HepG2 (cell line): ENCODE results near the gene XPNPEP3. TPM values are rescaled to one million over a fixed set of nuclear protein-coding genes. Genes with fewer than 3 reads are reported as not detected.

Experiments used
- CAMTA2 ChIP-seq: sonication (generic); formaldehyde crosslinking; IDR thresholded peaks from 2 replicates; pipeline ENCODE4 v1.4.0; 2020; ENCODE audit warnings: mild to moderate bottlenecking, missing genetic modification reagents, borderline replicate concordance
- ELF3 ChIP-seq: IDR thresholded peaks from 2 replicates; pipeline ENCODE4 v1.6.1; 2016; ENCODE audit warnings: missing genetic modification reagents, missing compliant biosample characterization
- HDAC6 ChIP-seq: fragments of 200-600 bp; sonication (generic); IDR thresholded peaks from 2 replicates; pipeline ENCODE4 v1.7.0; 2017; ENCODE audit warnings: mild to moderate bottlenecking, antibody characterized with exemption, low read length, low read depth
- KLF12 ChIP-seq: sonication (generic); formaldehyde crosslinking; IDR thresholded peaks from 2 replicates; pipeline ENCODE4 v1.4.0; 2020; ENCODE audit warnings: missing genetic modification reagents, borderline replicate concordance
- KMT2B ChIP-seq: IDR thresholded peaks from 2 replicates; pipeline ENCODE4 v1.6.1; 2016; ENCODE audit warnings: missing genetic modification reagents, missing compliant biosample characterization
- MXD4 ChIP-seq: IDR thresholded peaks from 2 replicates; pipeline ENCODE4 v1.6.1; 2016; ENCODE audit warnings: mild to moderate bottlenecking, missing biosample characterization, missing genetic modification reagents
- NFE2 ChIP-seq: sonication (generic); formaldehyde crosslinking; IDR thresholded peaks from 2 replicates; pipeline ENCODE4 v1.4.0; 2020; ENCODE audit warnings: missing genetic modification reagents
- NFKB2 ChIP-seq: sonication (generic); formaldehyde crosslinking; IDR thresholded peaks from 2 replicates; pipeline ENCODE4 v1.4.0; 2020; ENCODE audit warnings: missing genetic modification reagents, borderline replicate concordance
- NFYC ChIP-seq: IDR thresholded peaks from 2 replicates; pipeline ENCODE4 v1.6.1; 2016; ENCODE audit warnings: missing genetic modification reagents, missing compliant biosample characterization
- RFX1 ChIP-seq: fragments of 450-650 bp; IDR thresholded peaks from 2 replicates; pipeline ENCODE4 v1.6.1; 2017
- SMC3 ChIP-seq: IDR thresholded peaks from 2 replicates; pipeline ENCODE4 v1.6.1; 2011; ENCODE audit warnings: low read length, improper control_type of control experiment
- TBX3 ChIP-seq: fragments of 450-650 bp; IDR thresholded peaks from 2 replicates; pipeline ENCODE4 v1.6.1; 2017; ENCODE audit warnings: antibody characterized with exemption, mild to moderate bottlenecking, inconsistent platforms, borderline replicate concordance
- ZNF484 ChIP-seq: sonication (generic); formaldehyde crosslinking; IDR thresholded peaks from 2 replicates; pipeline ENCODE4 v1.5.1; 2020; ENCODE audit warnings: mild to moderate bottlenecking, low read depth, missing genetic modification reagents, borderline replicate concordance
- ZNF619 ChIP-seq: sonication (generic); formaldehyde crosslinking; IDR thresholded peaks from 2 replicates; pipeline ENCODE4 v1.4.0; 2020; ENCODE audit warnings: mild to moderate bottlenecking, missing genetic modification reagents
- ZNF766 ChIP-seq: sonication (generic); formaldehyde crosslinking; IDR thresholded peaks from 2 replicates; pipeline ENCODE4 v1.5.0; 2020; ENCODE audit warnings: missing genetic modification reagents, borderline replicate concordance
- polyA plus RNA-seq, 8 experiments: library from polyadenylated mRNA; depleted of rRNA in 3 of 8; stranded (reverse) in 7 of 8; unstranded in 1 of 8; fragments of >200 nt; fragmentation: Illumina TruSeq in 4 of 8; extraction: Trizol in 4 of 8; gene quantifications; 2 replicates each; pipeline versions ENCODE4 v1.2.1 to v1.2.3, GENCODE V29; 2011 to 2016; ENCODE audit warnings: low read depth in 4 of 8, missing spikeins in 1 of 8, mixed read lengths in 1 of 8; ENCODE audit not compliant: insufficient read depth in 1 of 8
- total RNA-seq, 5 experiments: library from RNA; depleted of rRNA; stranded (reverse); fragments of >200 nt; fragmentation: Illumina TruSeq; extraction: Trizol; gene quantifications; 2 replicates each; pipeline ENCODE4 v1.2.3, GENCODE V29; 2016; ENCODE audit warnings: low read depth in 1 of 5
- TF ChIP-seq, protein P1 (sequence below): sonication (generic); formaldehyde crosslinking; IDR thresholded peaks from 2 replicates; pipeline ENCODE4 v1.5.0; 2020; ENCODE audit warnings: missing genetic modification reagents
- TF ChIP-seq, protein P2 (sequence below): sonication (generic); formaldehyde crosslinking; IDR thresholded peaks from 2 replicates; pipeline ENCODE4 v1.8.0; 2023; ENCODE audit warnings: mild to moderate bottlenecking, missing genetic modification reagents
- TF ChIP-seq, protein P3 (sequence below): sonication (generic); formaldehyde crosslinking; IDR thresholded peaks from 2 replicates; pipeline ENCODE4 v1.4.0; 2020; ENCODE audit warnings: mild to moderate bottlenecking, missing genetic modification reagents
- TF ChIP-seq, protein P4 (sequence below): sonication (generic); formaldehyde crosslinking; IDR thresholded peaks from 2 replicates; pipeline ENCODE4 v1.4.0; 2020; ENCODE audit warnings: missing genetic modification reagents
- TF ChIP-seq, protein P5 (sequence below), 2 experiments: sonication (generic) in 1 of 2; formaldehyde crosslinking in 1 of 2; IDR thresholded peaks; 2 replicates each; pipeline versions ENCODE4 v1.4.0 to v1.6.1; 2016 to 2020; ENCODE audit warnings: borderline replicate concordance in 1 of 2, low read depth in 1 of 2, mild to moderate bottlenecking in 1 of 2, missing genetic modification reagents in 1 of 2

Gene XPNPEP3
- total and polyA plus RNA-seq, 2 of the 13 experiments (the other 11 are each of a cell fraction or from before 2014, with no cell fraction given), result 10.3 to 14.0 TPM

DNA sequence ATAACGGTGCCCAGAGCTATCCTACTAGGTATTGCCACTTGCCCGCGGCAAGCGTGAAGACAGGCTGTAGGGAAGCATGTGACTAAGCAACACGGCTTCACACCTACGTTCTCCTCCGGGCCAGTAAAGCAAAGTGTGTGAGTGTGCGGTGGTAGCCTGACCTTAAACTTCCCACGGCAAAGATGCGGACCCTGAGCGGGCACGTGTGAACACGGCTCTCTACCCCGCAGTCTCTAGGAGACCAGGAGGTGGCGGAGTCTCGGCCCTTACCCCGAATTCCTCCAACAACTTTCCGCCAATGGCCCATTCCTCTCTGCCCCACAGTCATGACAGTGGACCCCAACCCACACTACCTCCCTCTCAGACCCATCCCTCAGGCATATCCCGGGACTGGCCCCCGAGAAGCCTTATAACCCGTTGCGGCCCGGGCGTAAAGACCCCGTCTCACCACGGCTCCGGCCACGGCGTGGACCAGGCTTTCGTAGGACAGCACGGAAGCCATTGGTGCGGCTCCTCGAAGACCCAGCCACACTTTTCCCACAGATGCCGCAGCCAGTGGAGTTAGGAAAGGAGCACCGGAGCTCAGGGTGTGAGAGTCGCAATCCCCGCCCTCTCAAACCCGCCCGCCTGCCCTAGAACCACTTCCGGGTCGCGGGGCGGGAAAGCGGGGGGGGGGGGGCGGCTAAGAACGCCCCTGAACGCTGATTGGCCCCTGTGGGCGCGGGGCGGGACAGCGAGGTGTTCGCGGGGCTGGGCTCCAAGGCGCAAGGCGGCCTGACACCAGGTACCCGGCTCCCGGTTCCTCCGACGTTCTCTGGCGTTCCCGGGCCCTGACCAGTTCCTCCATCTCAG, 38.0 kb upstream of the XPNPEP3 start, which contains the start of gene SLC25A17 (continued):
- no peak for TF ChIP-seq HDAC6
- TF ChIP-seq KLF12 (CRISPR knock-in tag), result peak; percentile 43; the same call in 1 of the 2 replicates
- TF ChIP-seq KMT2B, result peak; percentile 94
- TF ChIP-seq NFE2 (CRISPR knock-in tag), result no peak
- 0 out of 2 replicates have a peak, but pooled peaks have one; percentile 82 for TF ChIP-seq ZNF619 (CRISPR knock-in tag)
- TF ChIP-seq, protein P1, sequence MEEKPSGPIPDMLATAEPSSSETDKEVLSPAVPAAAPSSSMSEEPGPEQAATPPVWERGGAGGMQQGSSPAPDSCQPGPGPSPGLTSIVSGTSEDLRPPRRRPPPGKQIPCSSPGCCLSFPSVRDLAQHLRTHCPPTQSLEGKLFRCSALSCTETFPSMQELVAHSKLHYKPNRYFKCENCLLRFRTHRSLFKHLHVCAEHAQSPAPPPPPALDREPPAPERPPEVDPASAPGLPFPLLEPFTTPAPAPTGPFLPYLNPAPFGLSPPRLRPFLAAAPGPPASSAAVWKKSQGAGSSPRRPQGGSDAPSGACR, result peak; percentile 65; the same call in 1 of the 2 replicates
- TF ChIP-seq NFYC (CRISPR knock-in tag), result peak; percentile 82
- TF ChIP-seq SMC3, result no peak
- peak; percentile 19; the same call in 1 of the 2 replicates for TF ChIP-seq NFKB2 (CRISPR knock-in tag)
- no peak for TF ChIP-seq ZNF484 (CRISPR knock-in tag)
- TF ChIP-seq MXD4 (CRISPR knock-in tag), result peak; percentile 46; the same call in 1 of the 2 replicates
- TF ChIP-seq, protein P2, sequence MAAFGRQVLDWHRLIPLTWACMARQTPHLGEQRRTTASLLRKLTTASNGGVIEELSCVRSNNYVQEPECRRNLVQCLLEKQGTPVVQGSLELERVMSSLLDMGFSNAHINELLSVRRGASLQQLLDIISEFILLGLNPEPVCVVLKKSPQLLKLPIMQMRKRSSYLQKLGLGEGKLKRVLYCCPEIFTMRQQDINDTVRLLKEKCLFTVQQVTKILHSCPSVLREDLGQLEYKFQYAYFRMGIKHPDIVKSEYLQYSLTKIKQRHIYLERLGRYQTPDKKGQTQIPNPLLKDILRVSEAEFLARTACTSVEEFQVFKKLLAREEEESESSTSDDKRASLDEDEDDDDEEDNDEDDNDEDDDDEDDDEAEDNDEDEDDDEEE (CRISPR knock-in tag), result peak; percentile 74; the same call in 1 of the 2 replicates
- TF ChIP-seq, protein P3, sequence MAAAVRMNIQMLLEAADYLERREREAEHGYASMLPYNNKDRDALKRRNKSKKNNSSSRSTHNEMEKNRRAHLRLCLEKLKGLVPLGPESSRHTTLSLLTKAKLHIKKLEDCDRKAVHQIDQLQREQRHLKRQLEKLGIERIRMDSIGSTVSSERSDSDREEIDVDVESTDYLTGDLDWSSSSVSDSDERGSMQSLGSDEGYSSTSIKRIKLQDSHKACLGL, result peak; percentile 80; the same call in 1 of the 2 replicates
- TF ChIP-seq ZNF766 (CRISPR knock-in tag), result 0 out of 2 replicates have a peak, but pooled peaks have one; percentile 45
- TF ChIP-seq ELF3 (CRISPR knock-in tag), result 0 out of 2 replicates have a peak, but pooled peaks have one; percentile 12
- TF ChIP-seq, protein P4, sequence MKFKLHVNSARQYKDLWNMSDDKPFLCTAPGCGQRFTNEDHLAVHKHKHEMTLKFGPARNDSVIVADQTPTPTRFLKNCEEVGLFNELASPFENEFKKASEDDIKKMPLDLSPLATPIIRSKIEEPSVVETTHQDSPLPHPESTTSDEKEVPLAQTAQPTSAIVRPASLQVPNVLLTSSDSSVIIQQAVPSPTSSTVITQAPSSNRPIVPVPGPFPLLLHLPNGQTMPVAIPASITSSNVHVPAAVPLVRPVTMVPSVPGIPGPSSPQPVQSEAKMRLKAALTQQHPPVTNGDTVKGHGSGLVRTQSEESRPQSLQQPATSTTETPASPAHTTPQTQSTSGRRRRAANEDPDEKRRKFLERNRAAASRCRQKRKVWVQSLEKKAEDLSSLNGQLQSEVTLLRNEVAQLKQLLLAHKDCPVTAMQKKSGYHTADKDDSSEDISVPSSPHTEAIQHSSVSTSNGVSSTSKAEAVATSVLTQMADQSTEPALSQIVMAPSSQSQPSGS (CRISPR knock-in tag), result no peak
- TF ChIP-seq RFX1, result peak; percentile 19; the same call in 1 of the 2 replicates
- TF ChIP-seq, protein P5, sequence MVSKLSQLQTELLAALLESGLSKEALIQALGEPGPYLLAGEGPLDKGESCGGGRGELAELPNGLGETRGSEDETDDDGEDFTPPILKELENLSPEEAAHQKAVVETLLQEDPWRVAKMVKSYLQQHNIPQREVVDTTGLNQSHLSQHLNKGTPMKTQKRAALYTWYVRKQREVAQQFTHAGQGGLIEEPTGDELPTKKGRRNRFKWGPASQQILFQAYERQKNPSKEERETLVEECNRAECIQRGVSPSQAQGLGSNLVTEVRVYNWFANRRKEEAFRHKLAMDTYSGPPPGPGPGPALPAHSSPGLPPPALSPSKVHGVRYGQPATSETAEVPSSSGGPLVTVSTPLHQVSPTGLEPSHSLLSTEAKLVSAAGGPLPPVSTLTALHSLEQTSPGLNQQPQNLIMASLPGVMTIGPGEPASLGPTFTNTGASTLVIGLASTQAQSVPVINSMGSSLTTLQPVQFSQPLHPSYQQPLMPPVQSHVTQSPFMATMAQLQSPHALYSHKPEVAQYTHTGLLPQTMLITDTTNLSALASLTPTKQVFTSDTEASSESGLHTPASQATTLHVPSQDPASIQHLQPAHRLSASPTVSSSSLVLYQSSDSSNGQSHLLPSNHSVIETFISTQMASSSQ (IDR thresholded peaks at IDR 0.05; ENCODE audit: low read depth), result no peak
- TF ChIP-seq, protein P5 (CRISPR knock-in tag; IDR thresholded peaks at IDR 0.05; ENCODE audit: borderline replicate concordance), result 0 out of 2 replicates have a peak, but pooled peaks have one; percentile 13
- TF ChIP-seq TBX3, result peak; percentile 29; the same call in 1 of the 2 replicates
- TF ChIP-seq CAMTA2 (CRISPR knock-in tag), result peak; percentile 80; the same call in 1 of the 2 replicates
